HG03439 (cell line): Measurements from ENCODE around the gene GFRA1.
"Not testable (repeated sequence)": the region's sequence is repeated elsewhere in the genome, so short reads cannot be mapped to it uniquely, and the experiment has no call there.

Experiments used
- ATAC-seq: cut with Tn5 transposase; IDR thresholded peaks from one replicate; pipeline ENCODE4 v1.9.1; 2021; ENCODE audit warnings: mild to moderate bottlenecking, moderate library complexity; ENCODE audit not compliant: unreplicated experiment

The GFRA1 gene

DNA sequence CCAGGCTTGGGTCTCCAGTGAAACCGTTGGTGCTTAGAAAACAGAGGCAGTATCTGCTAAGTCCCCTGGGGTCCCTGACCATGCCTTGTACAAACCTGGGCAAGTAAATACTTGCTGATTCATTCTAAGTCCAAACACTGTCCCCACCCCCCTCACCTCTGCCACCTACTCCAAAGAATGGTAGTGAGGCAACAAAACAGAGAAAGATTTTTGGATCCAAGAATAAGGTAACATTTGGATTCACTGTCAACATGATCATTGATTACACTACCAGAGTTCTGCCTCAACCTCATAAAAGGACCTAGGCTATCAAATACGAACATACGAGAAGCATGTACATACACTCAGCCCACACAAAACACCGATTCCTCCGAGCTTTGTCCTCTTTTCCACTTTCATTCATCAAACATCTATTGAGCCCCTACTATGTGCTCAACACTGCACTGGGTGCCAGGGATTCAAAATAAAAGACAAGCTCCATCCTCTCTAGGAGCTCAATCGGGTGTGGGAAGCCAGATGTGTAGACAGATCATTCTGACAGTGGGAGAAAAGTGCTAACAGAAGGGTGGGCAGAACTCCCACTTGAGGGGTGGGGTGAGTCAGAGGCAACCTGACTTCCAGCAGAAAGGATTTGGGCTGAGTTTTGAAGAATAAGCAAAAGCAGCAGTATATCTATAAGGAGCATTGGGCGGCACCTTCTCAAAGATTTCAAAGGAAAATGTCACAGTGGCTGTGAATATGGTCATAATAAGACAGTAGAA, 71.2 kb downstream of the GFRA1 start:
- no peak for ATAC-seq

DNA sequence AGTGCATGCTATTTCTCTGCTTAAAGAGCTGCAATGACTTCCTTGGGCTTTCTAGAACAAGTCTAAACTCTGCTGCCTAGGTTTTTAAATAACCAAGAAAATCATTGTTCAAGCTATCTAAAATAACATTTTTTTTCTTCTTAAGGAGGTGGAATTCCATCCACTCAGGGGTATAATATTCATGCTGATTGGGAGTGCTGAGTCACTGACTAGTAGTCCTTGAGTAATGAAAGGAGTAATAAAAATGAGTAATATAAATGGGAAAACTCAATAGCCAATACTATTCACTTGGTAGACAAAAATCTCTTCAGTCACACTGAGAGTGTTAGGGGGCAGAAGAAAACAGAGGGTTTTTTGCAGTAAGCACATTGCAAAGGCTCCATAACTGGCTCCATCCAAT, 72.0 kb downstream of the GFRA1 start:
- no peak for ATAC-seq

DNA sequence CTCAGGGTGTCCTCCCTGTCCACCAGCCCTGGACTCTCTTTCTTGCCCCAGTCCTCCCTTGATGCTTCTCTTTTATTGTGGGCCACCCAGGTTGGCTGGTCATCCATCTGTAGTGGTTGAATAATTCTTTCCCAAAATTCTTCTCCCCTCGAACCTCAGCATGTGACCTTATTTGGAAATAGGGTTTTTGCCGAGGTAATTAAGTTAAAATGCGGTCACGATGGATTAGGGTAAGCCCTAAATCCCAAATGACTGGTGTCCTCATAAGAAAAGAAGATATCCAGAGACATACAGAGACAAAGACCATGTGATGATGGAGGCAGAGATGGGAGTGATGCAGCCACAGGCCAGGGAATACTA, 74.3 kb downstream of the GFRA1 start:
- ATAC-seq: no peak

DNA sequence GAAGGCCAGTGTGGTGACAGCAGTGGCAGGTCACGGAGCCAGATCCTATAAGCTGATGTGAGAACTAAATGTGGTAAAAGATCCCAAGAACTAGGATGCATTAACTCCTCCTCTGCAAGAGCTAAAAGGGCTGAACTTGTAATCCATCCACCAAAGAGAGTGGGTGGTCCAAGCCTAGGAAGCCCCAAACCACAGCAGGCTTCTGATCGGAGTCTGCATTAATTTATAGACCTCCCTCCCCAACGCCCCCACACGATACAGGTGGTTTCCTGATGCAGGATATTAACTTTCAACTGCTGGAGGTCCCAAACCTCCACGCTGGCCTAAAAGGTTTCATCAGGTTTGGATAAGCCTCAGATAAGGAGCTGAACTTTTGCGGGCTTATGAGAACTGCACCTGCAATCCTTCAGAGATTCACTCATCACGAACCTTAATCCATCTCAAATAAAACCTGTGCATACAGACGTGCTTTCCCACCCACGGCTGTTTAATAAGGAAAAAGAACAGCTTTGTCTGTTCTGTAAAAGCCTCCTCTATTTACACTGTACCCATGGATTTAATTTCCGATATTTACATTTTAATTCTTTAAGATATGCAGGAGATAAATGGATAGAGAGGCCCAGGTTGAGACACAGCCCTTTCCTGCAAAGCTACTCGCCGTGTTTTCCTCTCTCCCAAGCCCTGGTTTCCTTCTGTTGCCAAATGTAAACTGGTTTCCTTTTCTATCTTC, 74.9 kb downstream of the GFRA1 start:
- no peak for ATAC-seq

DNA sequence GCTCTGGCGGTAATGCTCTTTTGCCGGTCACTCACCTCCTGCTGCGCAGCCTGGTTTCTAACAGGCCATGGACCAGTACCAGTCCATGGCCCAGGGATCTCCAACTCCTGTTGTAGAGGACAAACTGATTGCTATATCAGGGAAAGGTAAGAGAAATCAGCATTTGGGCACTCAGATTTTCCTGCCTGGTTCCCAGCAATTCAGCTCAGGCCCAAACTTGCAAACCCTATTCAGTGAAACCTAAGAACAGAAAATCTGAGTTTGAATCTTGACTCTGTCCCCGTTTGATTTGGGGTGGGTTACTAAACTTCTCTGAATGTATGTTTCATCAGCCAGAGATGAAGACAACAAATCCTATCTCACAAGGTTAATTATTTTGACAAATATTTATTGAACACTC, 77.4 kb downstream of the GFRA1 start:
- ATAC-seq: no peak

DNA sequence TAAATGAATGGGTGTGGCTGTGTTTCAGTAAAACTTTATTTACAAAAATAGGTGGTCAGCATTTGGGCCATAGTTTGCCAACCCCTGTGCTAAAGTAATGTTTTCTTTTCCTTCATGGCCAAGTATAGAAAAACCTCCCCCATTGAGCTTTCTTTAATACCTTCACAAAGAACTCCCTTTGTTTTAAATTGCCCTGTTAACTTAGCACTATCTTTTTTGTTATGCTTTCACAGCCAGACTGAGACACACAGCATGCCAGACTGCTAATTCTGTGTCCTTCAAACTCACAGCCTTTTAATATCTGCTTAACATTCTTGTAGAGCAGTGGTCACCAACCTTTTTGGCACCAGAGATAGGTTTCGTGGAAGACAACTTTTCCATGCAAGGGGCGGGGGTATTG, 78.0 kb downstream of the GFRA1 start:
- ATAC-seq: no peak

DNA sequence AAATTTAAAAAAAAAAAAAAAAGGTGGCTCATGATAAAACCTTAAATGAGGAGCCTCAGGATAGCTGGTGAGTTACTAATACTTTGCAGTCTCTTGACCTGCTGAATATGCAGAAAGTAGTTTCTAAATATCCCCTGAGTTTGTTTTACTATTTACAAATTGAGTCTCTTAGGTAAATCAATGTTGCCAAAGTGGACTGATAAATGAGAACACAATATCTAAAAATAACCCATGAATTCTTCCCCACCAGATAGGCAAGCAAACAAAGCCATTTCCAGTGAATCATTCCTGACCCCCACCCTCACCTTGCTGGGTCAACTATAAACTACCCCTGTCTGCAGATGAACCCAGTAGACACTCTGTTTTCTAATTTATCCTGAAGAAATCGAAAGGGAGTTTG, 78.9 kb downstream of the GFRA1 start:
- ATAC-seq: no peak

DNA sequence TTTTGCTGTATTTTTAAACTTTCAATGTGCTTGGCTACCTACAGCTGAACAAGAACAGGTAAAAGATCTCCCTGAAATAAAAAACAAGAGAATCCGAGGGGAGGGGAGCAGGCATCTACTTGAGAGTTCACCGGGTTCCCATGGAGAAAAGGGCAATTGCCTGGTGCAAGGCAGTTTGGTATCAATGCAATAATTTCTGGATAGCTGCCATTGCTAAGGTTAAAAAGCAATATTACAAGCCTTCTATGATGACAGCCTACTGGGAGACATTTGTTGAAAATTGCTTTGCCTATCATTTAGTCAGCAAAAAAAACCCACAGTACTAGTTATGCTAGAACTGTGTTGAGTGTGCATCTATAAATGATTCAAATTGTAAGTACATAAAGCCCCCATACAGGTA, 82.1 kb downstream of the GFRA1 start:
- no peak for ATAC-seq

DNA sequence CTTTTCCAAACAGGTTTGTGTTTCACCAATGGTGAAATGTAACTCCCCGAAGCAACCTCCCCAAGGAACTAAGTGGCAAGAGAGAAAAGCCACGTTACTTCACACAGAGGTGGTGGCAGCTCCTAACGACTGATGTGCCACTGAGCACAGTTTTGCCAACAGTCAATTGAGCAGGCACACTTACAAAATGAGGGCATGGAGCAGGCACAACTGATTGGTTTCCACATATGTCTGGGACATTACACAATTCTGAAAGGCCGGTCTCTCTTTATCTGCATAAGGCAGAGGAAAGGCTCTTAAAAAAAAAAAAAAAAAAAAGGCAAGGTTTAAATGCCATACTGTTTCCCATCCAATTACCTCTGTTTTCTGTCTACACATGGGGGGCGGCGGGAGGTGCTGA, 86.7 kb downstream of the GFRA1 start:
- ATAC-seq: no peak

DNA sequence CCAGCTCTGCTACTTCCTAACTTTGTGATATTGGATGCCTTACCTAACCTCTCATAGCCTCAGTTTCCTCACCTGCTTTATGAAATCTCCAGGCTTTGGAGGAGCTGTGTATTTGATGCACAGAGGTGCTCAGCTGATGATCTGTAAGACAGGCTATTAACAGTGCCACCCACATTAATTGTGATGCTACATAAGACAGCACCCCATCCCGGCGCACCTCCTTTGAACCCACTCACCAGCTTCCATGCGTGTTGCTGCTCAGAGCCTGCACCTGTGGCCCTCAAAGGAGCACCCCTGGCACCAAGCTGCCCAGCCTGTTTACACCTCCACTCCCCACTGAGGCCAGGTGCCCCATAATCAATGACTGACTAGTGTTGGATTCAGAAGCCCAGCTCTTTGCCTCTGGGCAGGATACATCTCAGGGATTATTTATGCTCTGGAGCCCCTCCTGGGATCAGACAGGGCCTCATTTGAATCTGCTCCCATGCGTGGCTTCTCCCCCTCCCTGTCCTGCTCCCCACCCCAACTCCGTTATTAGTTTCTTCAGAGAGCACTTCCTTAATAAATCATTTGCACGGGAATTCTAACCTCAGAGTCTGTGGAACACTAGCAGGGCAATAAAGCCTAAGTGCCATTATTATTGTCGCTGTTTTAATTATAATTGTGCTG, 87.7 kb downstream of the GFRA1 start:
- ATAC-seq: no peak

DNA sequence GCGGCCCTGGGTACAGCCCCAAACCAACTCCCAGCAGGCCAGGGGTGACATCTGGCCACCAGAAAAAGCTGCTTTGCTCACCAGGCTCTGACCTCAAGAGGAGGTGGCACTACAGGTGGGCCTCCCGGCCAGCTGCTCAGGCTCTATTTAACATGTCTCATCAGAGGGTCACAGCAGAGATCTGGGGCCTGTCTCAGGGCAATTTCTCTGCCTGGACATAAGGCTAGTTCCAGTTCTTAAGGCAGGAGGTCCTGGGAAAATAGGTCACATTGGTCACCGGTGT, 88.6 kb downstream of the GFRA1 start:
- ATAC-seq: no peak

DNA sequence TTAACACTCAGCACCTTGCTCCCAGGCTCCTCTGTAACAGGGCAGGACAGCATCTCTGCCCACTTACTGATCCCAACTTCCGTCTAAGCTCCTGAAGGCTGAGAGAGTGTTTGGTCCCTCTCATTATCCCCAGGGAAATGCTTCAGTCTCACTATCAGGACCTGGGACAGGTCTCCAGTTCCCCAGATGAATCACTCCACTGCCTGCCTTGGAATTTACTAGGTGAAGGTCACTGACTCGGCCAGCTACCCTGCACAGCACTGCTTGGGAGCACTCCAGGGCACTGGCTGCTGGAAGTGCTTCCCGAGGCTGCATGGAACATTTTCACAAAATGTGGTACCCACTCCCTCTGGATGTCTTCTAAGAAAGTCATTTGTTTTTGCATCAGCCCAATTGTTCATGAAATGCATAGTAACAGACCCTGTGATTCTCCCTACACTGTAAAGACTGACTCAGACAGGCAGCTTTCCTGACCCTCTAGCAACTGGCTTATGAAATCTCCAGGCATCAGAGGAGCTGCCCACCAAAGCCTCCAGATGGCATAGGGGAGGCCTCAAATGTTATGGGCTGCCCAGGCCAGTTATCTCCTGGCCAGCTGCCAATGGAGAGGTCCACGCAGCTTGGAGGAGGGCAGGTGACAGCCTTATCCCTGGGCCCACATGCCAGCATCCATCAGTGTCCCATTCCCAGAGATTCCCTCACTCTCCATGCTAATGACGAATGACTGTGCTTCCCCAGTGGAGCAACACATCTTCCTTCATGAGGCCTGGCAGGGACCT, 89.1 kb downstream of the GFRA1 start:
- no peak for ATAC-seq

DNA sequence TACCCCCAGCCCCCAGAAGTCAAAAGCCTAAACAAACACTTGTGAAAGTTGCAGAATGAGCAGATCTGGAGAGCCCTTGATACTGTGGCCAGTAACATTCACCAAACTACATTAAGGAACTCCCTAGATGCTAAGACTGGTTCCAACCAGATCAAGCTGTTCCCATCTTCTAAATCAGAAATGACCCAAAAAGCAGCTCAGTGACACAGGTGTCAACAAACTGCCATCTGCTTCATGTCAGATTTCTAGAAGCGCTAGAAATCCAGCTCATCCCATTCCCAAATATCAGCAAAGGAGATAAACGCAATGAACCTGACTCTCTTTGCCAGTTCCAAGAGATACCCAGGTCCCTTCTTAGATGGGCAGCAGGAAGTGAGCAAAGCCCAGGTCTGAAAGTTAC, 90.6 kb downstream of the GFRA1 start:
- no peak for ATAC-seq

DNA sequence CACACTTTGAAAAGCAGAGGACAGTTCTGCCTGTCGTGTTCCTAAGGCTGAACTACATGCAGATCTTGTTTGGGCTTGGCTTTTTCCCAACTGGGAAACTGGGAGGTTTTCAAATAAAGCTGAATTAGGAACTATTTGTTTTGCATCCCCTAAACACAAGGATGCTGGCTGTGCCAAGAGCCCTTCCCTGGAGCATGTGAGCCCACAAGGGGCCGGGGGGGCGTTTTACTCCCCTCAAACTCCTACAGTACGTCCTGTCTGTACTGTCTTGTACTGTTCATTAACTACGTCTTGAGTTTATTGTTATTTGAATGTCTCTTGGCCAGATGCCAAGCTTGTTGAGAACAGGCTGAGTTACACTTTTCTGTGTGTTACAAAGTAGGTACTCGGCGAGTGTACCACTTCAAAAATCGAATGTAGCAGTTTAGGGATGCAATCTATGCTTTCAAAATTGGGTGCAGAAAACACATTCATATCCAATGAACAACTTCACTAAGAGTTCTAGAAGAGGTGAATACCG, 94.9 kb downstream of the GFRA1 start:
- no peak for ATAC-seq

DNA sequence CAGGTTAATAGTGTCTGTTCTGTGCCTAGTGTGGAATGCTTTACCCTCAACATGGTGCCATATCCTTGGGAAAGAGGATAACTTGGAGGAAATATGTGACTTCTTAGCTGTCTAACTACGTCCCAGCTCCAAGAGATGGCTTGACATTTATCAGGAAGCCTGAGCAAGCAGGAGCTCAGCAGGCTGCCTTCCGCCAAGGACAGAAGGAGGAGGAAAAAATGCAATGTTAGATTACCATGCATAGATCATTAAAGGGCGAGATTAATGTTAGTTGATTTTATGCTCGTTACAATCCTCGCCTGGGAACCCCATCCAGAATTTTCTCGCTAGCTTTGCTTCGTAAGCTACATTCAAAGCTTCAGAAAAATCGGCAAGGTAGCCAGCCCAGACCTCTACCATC, 97.8 kb downstream of the GFRA1 start:
- ATAC-seq: no peak

DNA sequence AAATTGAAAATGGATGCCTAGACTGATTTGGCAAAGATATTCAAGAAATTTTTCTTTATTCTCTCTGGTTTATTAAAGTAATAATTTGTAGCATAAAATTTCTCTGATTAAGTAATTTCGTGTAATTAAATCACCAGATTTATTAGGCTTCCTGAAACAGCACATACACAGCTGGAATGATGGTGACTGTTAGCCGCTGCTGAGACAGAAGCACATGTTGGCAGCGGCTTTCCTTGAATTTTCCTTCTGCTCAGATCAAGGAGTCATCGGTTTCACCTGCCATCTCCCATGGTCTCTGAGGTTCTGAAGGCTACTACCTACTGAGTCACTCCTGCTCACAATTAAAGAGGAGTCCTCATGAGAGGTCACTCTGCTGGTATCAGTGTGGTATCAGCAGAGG, 101.5 kb downstream of the GFRA1 start:
- no peak for ATAC-seq

DNA sequence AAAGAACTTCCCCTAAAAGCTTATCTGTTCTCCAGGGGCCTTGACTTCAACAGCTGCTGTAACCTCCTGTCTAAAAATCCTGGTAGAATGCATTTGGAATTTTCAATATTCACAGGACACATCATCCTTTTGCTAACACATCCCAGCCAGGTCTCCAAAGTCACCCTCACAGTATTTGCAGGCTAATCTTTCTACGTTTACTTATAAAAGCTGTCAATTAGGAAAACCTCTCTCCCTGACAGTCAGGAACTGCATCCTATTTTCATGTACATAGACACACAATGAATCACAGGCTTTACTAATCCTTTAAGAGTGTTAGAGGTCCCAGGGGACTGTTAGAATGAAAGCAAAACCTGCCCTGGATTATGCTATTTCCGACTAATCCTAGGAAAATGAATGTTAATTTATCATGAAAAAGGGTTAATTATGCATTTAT, 102.2 kb downstream of the GFRA1 start:
- ATAC-seq: no peak

DNA sequence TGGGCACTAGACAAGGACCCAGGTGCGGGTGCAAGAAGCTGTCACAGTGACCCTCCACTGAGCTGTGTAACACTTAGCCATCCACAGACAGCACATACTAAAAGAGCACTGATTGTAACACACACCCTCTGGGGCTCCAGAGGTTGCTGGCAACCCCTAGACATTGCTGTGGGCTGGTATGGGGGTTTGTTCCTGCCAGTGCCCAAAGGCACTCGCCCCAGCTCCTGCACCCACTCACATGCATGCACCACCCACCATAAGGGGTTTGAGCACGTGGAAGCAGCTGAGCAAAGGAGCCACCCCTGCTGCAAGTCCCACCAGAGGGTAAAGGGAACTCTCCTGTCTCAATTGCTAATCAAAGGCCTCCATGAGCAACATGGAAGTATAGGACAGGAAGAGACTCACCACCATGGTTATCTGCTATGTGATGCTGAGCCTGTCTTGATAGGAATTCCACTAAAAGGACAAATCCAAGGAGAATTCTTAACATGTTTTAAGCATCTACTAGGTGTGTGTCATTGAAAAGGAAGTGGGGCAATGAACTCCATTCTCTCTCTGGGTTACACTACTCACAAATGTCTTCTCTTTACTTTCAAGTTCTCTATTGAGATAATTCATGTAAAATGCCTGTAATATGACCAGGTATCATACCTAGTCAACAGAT, 103.1 kb downstream of the GFRA1 start:
- no peak for ATAC-seq

DNA sequence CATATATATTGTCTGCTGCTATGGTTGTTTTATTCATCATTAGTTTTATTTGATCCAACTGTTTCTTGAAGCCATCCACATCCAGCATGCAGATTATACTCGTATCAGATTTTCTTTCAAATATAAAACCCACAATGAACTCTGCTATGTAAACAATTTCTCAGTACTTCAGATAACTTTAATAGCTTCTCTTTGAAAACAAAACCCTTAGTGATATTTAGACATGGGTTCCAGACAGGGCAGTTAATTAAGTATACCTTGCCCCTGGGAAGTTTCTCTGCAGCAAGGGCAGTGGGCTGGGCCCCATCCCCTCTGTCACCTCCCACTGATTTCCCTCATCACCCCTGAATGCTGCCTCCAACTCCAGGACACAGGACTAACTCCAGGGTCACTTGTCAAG, 104.3 kb downstream of the GFRA1 start:
- ATAC-seq: no peak

DNA sequence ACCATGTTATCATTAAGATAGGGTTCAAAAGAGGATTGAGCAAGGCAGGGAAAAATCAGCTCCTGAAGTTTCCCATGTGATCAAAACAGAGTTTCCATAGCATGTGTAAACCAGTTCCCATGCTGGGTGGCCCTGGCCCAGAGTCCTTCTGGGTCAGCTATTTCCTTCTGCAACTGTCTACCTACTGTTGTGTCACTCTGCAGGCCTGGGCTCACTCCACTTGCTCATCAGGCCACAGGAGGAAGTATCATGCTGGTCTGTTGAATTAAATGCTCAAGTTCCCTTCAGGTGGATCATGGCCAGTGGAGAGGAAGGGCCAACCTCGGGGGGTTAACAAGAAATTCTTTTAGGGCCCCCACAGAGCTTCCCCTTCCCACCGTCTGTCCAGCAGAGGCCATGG, 104.7 kb downstream of the GFRA1 start:
- ATAC-seq: no peak

DNA sequence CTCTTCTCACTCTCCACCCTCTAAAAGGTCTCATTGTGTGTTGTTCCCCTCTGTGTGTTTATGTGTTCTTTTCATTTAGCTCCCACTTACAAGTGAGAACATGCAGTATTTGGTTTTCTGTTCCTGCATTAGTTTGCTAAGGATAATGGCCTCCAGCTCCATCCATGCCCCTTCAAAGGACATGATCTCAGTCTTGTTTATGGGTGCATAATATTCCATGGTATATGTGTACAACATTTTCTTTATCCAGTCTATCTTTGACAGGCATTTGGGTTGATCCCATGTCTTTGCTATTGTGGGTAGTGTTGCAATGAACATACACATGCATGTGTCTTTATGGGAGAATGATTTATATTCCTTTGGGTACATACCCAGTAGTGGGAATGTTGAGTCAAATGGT, 107.1 kb downstream of the GFRA1 start:
- not testable (repeated sequence) for ATAC-seq
